ENCODE data around the gene PLEKHB2. TPM values are rescaled to one million over a fixed set of nuclear protein-coding genes. Genes with fewer than 3 reads are reported as not detected.
"Not testable (repeated sequence)": the region's sequence is repeated elsewhere in the genome, so short reads cannot be mapped to it uniquely, and the experiment has no call there.

The PLEKHB2 gene
- polyA plus RNA-seq, 12 donors: 21.4 to 29.1 (median 26.7) TPM; not detected in 1

- DNase-seq: no peak
Measured at GRCh38 chr2:131140581-131140980, 35.4 kb downstream of the PLEKHB2 start.

GRCh38 chr2:131142849-131143248 lies 37.7 kb downstream of the PLEKHB2 start:
- DNase-seq: no peak

- DNase-seq: no peak
Measured at GRCh38 chr2:131143803-131144202, 38.7 kb downstream of the PLEKHB2 start.

GRCh38 chr2:131145040-131145439 lies 39.9 kb downstream of the PLEKHB2 start:
- no peak for DNase-seq

- no peak for DNase-seq
Measured at GRCh38 chr2:131146231-131146630, 41.1 kb downstream of the PLEKHB2 start.

GRCh38 chr2:131146749-131147148 lies 41.6 kb downstream of the PLEKHB2 start:
- no peak for DNase-seq

- DNase-seq: no peak
Measured at GRCh38 chr2:131148426-131148825, 43.3 kb downstream of the PLEKHB2 start.

- not testable (repeated sequence) for DNase-seq
Measured at GRCh38 chr2:131150109-131150508, 45.0 kb downstream of the PLEKHB2 start.

- no peak for DNase-seq
Measured at GRCh38 chr2:131151398-131151797, 46.3 kb downstream of the PLEKHB2 start.

GRCh38 chr2:131152074-131152473 lies 46.9 kb downstream of the PLEKHB2 start:
- no peak for DNase-seq

- DNase-seq: no peak
Measured at GRCh38 chr2:131153529-131153928, 48.4 kb downstream of the PLEKHB2 start.

GRCh38 chr2:131154071-131154531 lies 49.0 kb downstream of the PLEKHB2 start:
- peak; percentile 53 for DNase-seq

- DNase-seq: no peak
Measured at GRCh38 chr2:131154647-131155046, 49.5 kb downstream of the PLEKHB2 start.

GRCh38 chr2:131155208-131155855 lies 50.2 kb downstream of the PLEKHB2 start:
- no peak for DNase-seq

GRCh38 chr2:131156452-131157149 lies 51.5 kb downstream of the PLEKHB2 start:
- no peak for DNase-seq

GRCh38 chr2:131165562-131165961 lies 60.4 kb downstream of the PLEKHB2 start:
- DNase-seq: not testable (repeated sequence)

GRCh38 chr2:131168538-131168937 lies 63.4 kb downstream of the PLEKHB2 start:
- no peak for DNase-seq

- DNase-seq: not testable (repeated sequence)
Measured at GRCh38 chr2:131178050-131178449, 72.9 kb downstream of the PLEKHB2 start.

- DNase-seq: peak; percentile 36
Measured at GRCh38 chr2:131178721-131179418, 73.7 kb downstream of the PLEKHB2 start.

GRCh38 chr2:131181451-131181850 lies 76.3 kb downstream of the PLEKHB2 start:
- DNase-seq: not testable (repeated sequence)

GRCh38 chr2:131193421-131193820 lies 88.3 kb downstream of the PLEKHB2 start:
- not testable (repeated sequence) for DNase-seq

GRCh38 chr2:131196186-131196585 lies 91.0 kb downstream of the PLEKHB2 start:
- not testable (repeated sequence) for DNase-seq

All from muscle of arm (tissue), 12 donors.